GM12891 (cell line): Measurements from ENCODE around the gene PAN3.

Source experiments
- DNase-seq: peaks from one replicate; pipeline ENCODE4 v3.0.0; 2011; ENCODE audit warnings: low spot score; ENCODE audit not compliant: insufficient read length
- FAIRE-seq: peaks from 2 replicates; lab custom pipeline; 2011; peaks lifted over from hg19 to GRCh38; lab: Jason Lieb, UNC
- PAX5 ChIP-seq: IDR thresholded peaks from 2 replicates; pipeline ENCODE4 v1.6.1; 2011; ENCODE audit warnings: low read length, moderate library complexity, mild to moderate bottlenecking; ENCODE audit not compliant: insufficient read depth, severe bottlenecking
- POLR2A ChIP-seq: IDR thresholded peaks from 2 replicates; pipeline ENCODE4 v1.6.1; 2011; ENCODE audit warnings: low read depth, low read length, control low read depth
- POLR2AphosphoS5 ChIP-seq: IDR thresholded peaks from 2 replicates; pipeline ENCODE4 v1.6.1; 2011; ENCODE audit warnings: low read depth, low read length, control low read depth
- POU2F2 ChIP-seq: IDR thresholded peaks from 2 replicates; pipeline ENCODE4 v1.6.1; 2011; ENCODE audit warnings: low read depth, mild to moderate bottlenecking, control low read depth, low read length, moderate library complexity
- SPI1 ChIP-seq: IDR thresholded peaks from 2 replicates; pipeline ENCODE4 v1.6.1; 2011; ENCODE audit warnings: low read depth, low read length, control low read depth
- TAF1 ChIP-seq: IDR thresholded peaks from 2 replicates; pipeline ENCODE4 v1.6.1; 2011; ENCODE audit warnings: low read depth, low read length, control low read depth

The PAN3 gene

DNA sequence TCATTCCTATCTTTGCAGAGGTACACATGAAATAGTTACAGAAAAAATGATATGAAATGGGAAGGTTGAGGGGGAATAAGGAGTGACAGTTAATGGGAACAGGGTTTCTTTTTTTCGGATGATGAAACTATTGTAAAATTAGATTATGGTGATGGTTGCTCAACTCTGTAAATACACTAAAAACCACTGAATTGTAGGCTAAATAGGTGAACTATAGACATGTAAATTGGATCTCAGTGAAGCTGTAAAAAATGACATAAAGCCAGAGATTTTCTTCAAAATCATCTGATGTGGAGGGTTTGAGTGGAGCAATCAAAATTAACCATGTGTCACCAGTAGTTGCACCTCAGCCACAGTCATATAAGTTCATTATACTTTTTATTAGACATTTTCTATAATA lies 31.4 kb upstream of the PAN3 start:
- FAIRE-seq (no peak), DNase-seq (no peak)
- TF ChIP-seq SPI1 (no peak), POLR2AphosphoS5 (no peak), POLR2A (no peak), TAF1 (no peak), POU2F2 (no peak), PAX5 (no peak)

- FAIRE-seq (no peak), DNase-seq (no peak)
- TF ChIP-seq POLR2A: no peak
- TF ChIP-seq TAF1: no peak
- no peak for TF ChIP-seq SPI1
- no peak for TF ChIP-seq POU2F2
- TF ChIP-seq POLR2AphosphoS5: no peak
- no peak for TF ChIP-seq PAX5
These were observed 27.9 kb upstream of the PAN3 start for GRCh38 chr13:28110414-28110813.

DNA sequence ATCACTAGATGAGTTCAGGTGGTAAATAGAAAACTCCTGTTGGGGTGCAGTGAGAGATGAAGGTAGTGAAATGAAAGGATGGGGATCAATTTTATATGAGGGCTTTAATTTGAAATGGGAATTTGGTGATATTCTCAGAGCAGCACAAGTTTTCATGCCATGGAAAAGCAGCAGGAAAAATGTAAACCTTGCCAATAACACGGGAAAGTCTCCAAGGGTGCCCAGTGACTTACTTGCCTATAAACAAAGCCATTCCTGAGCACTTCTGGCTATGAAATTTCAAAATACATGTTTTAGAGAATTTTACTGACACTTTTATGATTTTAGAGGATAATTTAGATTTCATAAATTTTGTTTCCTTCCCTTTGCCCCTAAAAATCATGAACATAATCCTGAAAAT lies 21.6 kb upstream of the PAN3 start:
- no peak for FAIRE-seq
- no peak for DNase-seq
- TF ChIP-seq POU2F2 (no peak), SPI1 (no peak)

- FAIRE-seq: no peak
- DNase-seq: no peak
- TF ChIP-seq POLR2AphosphoS5 (no peak), TAF1 (no peak), PAX5 (no peak)
These were observed 20.5 kb upstream of the PAN3 start for GRCh38 chr13:28117689-28118377.

- FAIRE-seq: no peak
- TF ChIP-seq SPI1 (no peak), POU2F2 (no peak), POLR2A (no peak), TAF1 (no peak), POLR2AphosphoS5 (no peak), PAX5 (no peak)
- no peak for DNase-seq
These were observed 18.0 kb upstream of the PAN3 start for GRCh38 chr13:28120317-28120716.

DNA sequence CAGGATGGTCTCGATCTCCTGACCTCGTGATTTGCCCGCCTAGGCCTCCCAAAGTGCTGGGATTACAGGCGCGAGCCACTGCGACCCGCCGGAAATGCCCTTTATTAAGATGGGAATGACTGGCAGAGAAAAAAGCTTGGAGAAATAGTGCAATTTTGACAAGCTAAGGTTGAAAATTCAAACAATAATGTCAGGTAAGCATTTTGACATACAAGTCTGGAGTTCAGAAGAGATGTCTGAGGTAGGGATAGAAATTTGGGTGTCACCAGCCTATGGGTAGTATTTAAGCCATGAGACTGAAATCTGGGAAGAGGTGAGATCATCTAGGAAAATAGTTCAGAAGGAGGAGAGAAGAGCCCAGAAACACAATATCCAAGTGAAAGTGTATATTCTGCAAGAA lies 17.1 kb upstream of the PAN3 start:
- TF ChIP-seq SPI1: no peak
- no peak for TF ChIP-seq POLR2A
- no peak for TF ChIP-seq POLR2AphosphoS5
- no peak for TF ChIP-seq PAX5
- no peak for TF ChIP-seq POU2F2
- no peak for TF ChIP-seq TAF1
- FAIRE-seq: no peak
- DNase-seq: no peak

DNA sequence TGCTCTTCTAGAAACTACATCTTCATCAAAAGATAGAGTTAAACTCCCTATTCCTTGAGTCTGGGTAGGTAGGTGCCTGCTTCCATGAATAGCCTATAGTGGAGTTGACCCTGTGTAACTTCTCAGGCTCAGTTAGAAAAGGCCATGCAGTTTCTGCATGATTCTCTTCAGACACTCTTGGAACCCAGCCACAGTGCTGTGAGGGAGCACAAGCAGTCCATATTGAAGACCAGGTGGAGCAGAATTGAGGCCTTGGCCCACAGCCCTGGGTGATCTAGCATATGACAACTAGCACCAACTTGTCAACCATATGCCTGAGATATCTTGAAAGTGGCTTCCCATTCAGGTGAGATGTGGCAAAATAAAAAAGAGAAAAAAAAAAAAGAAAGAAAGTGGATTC lies 10.3 kb upstream of the PAN3 start:
- peak; percentile 13 for FAIRE-seq
- no peak for TF ChIP-seq SPI1
- no peak for DNase-seq

GRCh38 chr13:28128926-28129325 lies 9.4 kb upstream of the PAN3 start:
- FAIRE-seq (no peak), DNase-seq (no peak)
- TF ChIP-seq POLR2AphosphoS5: no peak
- TF ChIP-seq TAF1: no peak
- no peak for TF ChIP-seq SPI1
- TF ChIP-seq POLR2A: no peak
- no peak for TF ChIP-seq PAX5

DNA sequence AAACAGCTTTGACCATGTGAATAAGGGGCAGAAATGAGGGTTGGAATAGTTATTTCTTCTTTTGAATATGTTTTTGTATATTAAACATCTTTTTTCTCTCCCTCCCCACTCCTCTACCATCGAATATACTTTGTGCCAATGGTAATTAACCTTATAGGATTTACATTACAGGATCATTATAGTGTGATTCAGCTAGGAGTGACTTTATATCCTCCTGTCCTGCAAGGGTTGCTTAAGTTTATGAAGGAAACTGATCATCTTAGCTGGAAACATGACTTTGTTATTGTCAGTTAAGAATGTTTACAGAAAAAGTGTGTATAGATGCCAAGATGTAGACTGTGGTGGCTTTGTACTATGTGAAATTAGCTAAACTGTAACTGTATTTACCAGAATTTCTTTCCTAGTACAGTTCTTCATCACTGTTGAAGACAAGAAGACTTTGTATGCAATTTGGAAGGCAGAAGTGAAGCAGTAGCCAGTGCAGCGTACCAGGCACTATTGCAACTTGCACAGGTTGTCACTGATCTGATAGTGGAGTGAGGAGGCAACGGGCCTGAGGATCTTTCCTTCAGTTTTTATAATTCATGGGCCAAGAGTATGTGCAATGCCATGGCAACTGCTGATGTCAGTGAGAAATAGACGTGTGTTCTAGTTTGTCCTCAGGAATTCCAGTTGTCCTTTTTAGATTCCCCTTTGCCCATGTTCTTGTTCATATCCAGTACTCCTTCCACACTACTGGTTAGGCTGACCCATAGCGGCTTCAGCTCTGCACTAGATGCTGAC lies 8.2 kb upstream of the PAN3 start:
- no peak for DNase-seq
- TF ChIP-seq POLR2AphosphoS5 (no peak), PAX5 (no peak), POLR2A (no peak), POU2F2 (no peak), SPI1 (no peak), TAF1 (no peak)
- FAIRE-seq: peak; percentile 65

DNA sequence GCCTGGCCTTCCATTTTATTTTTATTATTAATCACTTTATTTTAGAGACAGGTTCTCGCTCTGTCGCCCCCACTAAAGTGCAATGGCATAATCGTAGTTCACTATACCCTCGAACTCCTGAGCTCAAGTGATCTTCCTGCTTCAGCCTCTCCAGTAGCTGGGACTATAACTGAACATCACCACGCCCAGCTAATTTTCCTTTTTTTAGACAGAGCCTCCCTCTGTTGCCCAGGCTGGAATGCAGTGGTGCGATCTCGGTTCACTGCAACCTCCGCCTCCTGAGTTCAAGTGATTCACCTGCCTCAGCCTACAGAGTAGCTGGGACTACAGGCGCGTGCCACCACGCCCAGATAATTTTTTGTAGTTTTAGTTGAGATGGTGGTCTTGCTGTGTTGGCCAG lies 6.7 kb upstream of the PAN3 start:
- DNase-seq (no peak), FAIRE-seq (no peak)
- TF ChIP-seq POU2F2: no peak
- TF ChIP-seq TAF1: no peak
- no peak for TF ChIP-seq PAX5
- no peak for TF ChIP-seq POLR2AphosphoS5
- no peak for TF ChIP-seq SPI1
- no peak for TF ChIP-seq POLR2A
